HG03097 (cell line): ENCODE data around the gene MARVELD2.
"Not testable (repeated sequence)": the region's sequence is repeated elsewhere in the genome, so short reads cannot be mapped to it uniquely, and the experiment has no call there.

ENCODE experiments used
- ATAC-seq: cut with Tn5 transposase; IDR thresholded peaks from one replicate; pipeline ENCODE4 v1.9.1; 2021; ENCODE audit not compliant: unreplicated experiment, low FRiP score

Gene MARVELD2

DNA sequence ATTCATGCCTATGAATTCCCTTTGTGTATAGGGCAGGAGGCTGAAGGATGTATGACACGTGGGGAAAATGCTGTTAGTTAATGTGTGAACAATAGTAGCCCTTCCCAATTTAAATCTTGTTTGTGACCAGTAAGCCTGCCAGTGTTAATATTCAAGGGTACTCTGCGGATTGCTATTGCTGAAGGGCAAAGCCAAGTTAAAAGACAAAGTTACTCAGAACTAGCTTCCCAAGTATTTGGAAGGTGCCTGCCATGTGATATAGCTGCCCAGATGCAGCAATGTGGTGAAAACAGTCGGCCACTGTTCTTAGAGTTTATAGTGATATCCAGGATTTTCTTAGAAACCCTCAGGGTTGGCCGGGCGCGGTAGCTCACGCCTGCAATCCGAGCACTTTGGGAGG is 34.6 kb downstream of the MARVELD2 start:
- no peak for ATAC-seq

DNA sequence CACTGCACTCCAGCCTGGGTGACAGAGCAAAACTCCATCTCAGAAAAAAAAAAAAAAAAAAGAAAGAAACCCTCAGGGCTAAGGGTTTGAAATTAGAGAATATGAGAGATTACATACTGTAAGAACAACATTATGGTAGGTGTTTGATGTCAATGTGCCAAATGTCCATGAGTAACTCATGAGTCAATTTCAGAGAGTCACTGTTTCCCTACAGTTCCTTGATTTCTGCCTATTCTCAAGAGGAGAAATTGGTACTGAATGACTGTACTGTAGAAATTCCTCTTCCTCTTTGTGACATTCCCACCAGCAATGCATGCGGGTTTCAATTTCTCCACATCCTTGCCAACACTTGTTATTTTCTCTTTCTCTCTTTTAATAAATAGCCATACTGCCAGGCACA is 35.2 kb downstream of the MARVELD2 start:
- no peak for ATAC-seq

DNA sequence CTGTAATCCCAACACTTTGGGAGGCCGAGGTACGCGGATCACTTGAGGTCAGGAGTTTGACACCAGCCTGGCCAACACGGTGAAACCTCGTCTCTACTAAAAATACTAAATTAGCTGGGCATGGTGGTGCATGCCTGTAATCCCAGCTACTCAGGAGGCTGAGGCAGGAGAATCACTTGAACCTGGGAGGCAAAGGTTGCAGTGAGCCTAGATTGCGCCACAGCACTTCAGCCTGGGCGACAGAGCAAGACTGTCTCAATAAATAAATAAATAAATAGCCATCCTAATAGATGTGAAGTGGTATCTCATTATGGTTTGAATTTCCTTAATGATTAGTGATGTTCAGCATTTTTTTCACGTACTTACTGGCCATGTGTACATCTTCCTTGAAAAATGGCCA is 35.6 kb downstream of the MARVELD2 start:
- ATAC-seq, result not testable (repeated sequence)

DNA sequence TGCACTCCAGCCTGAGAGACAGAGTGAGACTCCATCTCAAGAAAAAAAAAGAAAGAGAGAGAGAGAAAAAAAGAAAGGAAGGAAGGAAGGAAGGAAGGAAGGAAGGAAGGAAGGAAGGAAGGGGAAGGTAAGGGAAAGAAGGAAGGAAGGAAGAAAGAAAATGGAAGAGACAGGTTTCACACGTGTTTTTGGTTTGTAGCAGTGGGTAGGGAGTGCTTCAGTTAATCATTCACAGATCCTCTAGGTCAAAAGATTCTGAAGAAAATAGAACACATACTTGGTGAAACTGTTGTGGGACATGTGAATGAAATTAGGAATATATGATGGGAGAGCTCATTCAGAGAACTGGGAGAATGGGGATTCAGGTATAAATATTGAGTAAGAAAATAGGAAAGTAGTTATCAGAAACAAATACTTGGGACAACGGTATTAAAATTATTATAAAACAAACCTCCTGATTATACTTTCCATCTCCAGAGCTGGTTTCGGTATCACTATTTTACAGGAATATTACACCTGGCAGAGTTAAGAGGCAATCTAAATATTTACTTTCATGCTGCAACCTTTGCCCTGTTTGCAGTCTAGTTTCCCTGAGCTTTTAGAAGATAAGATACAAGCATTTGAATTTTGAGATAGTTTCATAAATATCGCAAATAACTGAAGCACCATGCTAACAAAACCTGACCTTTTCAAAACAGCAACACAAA is 37.2 kb downstream of the MARVELD2 start:
- no peak for ATAC-seq

DNA sequence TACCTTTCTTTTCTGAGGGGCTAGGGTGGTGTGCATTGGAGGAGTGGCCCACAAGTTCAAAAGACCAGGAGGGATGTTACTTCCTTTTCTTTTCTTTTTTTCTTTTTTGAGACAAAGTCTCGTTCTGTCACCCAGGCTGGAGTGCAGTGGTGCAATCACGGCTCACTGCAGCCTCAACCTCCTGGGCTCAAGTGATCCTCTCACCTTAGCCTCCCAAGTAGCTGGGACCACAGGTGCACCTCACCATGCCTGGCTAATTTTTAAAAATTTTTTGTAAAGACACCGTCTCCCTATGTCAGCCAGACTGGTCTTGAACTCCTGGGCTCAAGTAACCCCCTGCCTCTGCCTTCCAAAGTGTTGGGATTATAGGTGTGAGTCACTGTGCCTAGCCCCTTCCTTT is 38.6 kb downstream of the MARVELD2 start:
- ATAC-seq, result not testable (repeated sequence)

DNA sequence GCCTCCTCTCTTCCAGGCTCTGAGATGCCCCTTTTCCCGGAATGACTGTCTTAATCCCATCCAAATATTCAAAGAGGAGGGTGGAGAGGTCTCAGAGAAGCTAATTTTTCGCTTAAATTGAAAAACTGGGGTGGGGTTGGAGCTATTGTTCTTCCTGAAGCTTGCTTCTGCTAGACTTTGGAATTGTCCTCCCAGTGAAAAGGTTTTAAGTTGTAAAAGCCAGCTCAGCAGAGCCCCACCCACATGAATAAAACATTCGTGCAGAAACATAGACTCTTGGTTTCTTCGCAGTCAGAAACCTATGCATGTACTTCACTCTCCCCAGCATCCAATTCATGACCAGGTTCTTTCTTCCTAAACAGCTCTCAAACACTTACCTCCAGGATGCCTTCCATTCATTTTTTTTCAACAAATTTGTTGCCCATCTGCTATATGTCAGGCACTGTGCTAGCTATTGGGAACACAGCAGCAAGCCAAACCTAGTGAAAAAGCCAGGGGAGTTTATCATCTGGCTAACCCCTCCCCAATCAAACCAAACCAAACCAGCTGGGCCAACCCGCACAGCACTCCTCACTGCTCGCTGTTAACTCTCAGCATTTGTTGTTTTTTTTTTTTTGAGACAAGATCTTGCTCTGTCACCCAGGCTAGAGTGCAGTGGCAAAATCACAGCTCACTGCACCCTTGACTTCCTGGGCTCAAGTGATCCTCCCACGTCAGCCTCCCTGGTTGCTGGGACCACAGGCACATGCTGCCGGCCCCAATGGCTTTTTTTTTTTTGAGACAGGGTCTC is 39.7 kb downstream of the MARVELD2 start:
- no peak for ATAC-seq

DNA sequence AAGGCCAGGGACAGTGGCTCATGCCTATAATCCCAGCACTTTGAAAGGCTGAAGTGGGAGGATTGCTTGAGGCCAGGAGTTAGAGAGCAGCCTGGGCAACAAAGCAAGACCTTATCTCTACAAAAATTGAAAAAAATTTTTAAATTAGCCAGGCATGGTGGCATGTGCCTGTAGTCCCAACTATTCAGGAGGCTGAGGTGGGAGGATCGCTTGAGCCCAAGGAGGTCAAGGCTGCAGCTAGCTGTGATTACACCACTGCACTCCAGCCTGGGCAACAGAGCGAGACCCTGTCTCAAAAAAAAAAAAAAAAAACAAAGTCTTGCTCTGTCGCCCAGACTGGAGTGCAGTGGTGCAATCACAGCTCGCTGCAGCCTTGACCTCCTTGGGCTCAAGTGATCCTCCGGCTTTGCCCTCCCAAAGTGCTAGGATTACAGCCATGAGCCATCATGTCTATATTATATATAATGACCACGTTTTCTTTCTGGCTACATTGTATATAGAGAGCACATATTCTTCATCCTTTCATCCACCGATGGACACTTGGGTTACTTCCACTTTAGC is 40.6 kb downstream of the MARVELD2 start:
- ATAC-seq, result not testable (repeated sequence)

DNA sequence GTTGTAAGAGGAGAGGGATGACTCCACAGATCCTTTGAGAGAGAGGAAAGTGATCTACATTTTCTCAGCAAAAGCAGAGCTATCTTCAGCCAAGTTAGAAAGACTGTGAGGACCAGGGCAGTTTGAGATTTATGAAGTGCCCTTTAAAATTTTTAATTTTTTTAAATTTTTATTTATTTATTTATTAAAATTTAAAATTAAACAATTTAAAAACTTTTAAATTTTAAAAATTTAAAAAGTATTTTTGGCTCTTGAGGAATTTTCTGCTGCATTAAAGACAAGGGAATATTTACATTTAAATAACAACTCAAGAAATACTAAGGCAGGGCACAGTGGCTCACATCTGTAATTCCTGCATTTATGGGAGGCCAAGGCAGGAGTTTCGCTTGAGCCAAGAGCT is 47.3 kb downstream of the MARVELD2 start:
- no peak for ATAC-seq

DNA sequence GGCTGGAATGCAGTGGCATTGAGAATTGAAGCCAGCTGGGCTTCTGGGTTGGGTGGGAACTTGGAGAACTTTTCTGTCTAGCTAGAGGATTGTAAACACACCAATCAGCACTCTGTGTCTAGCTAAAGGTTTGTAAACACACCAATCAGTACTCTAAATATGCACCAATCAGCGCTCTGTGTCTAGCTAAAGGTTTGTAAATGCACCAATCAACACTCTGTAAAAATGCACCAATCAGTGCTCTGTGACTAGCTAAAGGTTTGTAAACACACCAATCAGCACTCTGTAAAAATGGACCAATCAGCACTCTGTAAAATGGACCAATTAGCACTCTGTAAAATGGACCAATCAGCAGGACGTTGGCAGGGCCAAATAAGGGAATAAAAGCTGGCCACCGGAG is 51.5 kb downstream of the MARVELD2 start:
- not testable (repeated sequence) for ATAC-seq

DNA sequence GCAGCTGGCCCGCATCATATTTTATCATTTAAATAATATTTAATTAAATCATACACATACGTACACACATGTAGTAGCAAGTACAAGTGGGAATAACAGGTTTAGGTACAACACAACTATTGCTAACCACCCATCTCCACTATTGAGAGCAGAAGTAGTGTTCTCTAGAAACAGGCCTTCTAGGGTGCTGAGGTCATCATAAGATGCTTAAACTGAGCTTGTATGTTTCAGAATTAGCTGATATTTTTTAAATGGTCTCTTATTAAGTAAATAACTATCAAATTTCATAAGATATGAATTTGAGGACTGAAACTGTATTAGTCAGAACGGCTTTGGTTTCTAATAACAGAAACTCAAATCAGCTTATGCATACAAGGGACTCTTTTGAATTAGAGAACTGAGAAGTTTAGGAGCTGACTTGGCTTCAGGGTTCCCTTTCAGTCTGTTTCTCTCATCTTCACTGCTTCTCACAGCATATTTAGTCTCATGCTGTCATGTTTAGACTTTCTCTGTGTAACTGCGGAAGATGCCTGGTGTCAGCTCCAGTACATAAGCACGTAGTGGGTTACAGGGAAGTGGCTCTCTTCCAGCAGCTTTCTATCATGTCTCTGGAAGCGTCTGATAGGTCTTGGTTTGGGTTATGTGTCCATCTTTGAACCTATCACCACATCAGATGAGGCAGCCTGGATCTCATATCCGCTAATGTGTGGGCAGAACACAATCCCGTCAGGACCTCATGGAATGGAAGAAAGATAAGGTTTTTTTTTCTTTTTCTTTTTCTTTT is 52.7 kb downstream of the MARVELD2 start:
- ATAC-seq, result peak; percentile 83

DNA sequence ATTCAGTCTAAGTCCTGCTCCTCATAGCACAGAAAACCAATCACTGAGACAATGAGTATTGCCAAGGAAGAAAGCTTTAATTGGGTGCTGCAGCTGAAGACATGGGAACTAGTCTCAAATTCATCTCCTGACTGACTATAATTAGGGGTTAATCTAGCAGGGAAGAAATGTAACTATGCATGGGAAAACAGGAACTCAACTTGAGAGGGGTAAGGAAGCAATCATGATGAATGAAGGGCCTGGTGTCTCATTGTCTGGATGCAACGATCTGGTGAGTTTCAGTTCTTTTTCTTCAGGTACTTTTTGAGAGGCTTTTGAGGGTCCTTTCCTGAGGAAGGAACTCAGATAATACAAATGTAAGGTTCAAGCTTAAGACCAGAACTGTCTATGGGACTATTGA is 53.7 kb downstream of the MARVELD2 start:
- no peak for ATAC-seq

DNA sequence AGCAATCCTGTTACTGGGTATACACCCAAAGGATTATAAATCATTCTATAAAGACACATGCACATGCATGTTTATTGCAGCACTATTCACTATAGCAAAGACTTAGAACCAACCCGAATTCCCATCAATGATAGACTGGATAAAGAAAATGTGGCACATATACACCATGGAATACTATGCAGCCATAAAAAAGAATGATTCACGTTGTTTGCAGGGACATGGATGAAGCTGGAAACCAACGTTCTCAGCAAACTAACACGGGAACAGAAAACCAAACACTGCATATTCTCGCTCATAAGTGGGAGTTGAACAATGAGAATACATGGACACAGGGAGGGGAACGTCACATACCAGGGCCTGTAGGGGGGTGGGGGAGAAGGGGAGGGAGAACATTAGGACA is 56.6 kb downstream of the MARVELD2 start:
- not testable (repeated sequence) for ATAC-seq

DNA sequence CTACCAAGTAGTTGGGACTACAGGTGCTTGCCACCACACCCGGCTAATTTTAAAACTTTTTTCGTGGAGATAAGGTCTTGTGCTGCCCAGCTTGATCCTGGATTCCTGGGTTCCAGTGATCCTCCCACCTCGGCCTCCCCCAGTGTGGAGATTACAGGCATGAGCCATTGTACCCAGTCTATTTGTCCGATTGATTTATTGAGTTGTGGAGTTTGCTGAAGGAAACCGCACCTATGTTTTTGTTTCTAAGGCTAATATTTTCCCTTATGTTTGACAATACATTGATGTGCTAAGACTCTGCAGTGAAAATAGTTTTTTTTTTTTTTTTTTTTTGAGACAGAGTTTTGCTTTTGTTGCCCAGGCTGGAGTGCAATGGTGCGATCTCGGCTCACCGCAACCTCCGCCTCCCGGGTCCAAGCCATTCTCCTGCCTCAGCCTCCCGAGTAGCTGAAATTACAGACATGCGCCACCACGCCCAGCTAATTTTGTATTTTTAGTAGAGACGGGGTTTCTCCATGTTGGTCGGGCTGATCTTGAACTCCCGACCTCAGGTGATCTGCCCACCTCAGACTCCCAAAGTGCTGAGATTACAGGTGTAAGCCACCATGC is 57.7 kb downstream of the MARVELD2 start:
- ATAC-seq, result not testable (repeated sequence)

DNA sequence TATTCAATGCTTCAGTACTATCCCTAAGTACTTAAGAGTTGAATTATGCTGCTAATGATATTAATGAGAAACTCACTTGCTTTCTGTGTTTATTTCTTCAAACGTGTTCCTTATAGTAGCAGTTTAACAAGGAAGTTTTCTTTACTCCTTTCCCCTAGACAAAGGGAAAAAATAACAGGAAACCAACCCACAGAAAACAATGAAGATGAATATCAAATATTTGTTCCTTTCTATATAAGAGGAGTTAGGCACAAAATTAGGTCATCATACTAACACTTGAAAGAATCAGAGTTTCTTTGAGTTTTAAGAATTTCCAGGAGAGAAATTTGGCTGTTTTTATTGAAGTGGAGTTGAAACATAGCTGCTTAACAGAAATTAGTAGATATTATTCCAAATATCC is 62.3 kb downstream of the MARVELD2 start:
- no peak for ATAC-seq

DNA sequence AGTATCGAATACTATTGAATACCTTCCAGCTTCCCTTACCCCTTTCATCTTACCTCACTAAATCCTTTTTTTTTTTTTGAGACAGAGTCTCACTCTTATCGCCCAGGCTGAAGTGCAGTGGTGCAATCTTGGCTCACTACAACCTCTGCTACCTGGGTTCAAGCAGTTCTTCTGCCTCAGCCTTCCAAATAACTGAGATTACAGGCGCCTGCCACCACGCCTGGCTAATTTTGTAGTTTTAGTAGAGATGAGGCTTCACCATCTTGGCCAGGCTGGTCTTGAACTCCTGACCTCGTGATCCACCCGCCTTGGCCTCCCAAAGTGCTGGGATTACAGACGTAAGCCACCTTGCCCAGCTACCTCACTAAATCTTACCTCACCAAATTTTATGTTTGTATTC is 63.4 kb downstream of the MARVELD2 start:
- not testable (repeated sequence) for ATAC-seq

DNA sequence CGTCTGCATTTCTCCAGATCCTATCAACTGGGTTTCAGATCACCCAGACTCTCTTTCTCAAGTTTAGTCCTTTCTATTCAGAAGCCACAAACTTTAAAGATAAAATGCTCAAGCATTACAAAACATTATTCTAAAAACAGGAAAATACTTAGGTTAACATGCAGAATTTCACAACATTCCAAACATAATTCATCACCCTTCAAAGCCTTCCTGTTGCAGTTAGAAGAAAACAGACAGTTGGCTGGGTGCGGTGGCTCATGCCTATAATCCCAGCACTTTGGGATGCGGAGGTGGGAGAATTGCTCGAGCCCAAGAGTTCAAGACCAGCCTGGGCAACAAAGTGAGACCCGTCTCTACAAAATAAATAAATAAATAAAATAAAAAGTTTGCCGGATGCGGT is 70.0 kb downstream of the MARVELD2 start:
- ATAC-seq, result no peak

DNA sequence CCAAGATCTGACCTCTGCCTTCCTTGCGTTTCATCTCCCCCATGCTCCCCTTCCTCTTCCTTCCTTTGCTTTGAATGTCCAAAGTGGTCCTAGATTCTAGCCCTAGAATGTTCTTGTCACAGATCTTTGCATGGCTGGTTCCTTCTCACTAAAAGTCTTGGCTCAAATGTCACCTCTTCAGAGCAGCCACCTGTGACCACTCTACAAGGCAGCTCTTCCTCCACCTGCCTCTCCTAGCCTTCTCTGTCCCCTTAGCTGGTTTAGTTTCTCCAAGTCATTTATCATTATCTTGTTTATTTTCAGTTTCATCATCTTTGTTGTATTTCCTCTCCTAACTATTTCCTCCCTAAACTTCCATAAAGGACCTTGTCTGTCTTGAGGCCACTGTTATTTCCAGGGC is 70.6 kb downstream of the MARVELD2 start:
- no peak for ATAC-seq

DNA sequence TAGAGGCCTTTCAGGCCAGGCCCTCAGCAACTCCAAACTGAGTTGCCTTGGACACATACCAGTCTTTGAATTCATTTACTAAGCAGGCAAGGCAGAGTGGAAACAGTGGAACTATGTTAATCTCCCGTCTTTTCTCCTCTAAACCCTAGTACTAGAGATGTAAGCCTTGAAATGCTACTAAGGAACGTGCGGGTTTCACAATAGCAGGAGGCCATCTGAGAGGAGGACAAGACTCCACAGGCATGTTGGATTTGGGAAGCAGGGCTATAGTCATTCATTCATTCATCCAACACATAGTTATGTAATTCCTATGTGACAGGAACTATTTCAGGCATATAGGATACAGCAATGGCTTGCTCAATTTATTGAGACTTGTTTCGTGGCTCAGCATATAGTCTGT is 74.3 kb downstream of the MARVELD2 start:
- no peak for ATAC-seq

DNA sequence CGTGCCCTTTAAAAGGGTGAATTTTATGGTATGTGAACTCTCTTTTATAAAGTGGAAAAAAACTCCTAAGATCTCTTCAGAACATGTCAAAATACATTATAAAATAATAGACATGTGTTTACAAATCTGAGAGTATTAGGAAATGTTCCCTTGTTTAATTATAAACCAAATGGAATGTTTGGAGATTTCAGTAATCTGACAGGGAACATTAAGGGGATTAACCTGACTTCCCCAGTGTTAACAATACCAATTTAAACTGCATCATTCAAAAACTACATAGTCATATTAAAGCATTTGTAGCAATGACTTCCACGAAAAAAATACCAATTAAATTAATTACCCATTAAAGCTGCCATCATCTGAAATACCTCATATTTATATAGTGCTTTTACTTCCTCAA is 76.1 kb downstream of the MARVELD2 start:
- ATAC-seq, result no peak

DNA sequence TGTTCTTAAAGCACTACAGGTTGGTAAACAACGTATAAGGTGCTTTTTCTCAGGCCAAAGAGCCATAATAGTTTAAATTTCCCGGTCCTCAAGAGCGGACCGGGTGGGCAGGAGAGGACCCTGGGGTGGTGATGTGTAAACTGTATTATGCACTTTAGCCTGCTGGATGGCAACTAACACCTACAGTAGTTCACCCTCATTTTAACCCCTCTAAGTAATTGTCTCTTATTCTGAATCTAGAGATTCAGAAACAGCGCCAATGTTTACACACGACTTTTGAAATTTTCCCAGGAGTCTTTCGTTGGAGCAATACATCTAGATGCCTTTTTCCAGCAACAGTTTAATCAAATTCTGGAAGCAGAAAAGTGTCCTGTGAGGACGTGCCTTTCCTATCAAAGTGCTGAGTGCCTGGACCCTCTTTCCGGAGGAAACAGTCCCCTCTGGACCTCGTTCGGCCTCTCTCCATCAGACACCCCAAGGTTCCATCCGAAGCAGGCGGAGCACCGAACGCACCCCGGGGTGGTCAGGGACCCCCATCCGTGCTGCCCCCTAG is 77.0 kb downstream of the MARVELD2 start:
- ATAC-seq, result no peak
